K562 (cell line): ENCODE results near the gene AGRN. TPM values are rescaled to one million over a fixed set of nuclear protein-coding genes. Genes with fewer than 3 reads are reported as not detected.
A peak's percentile ranks its signal among the peaks of the same experiment; 100 is the strongest.

Source experiments
- CBX5 ChIP-seq: IDR thresholded peaks from 2 replicates; pipeline ENCODE4 v1.6.1; 2014; ENCODE audit warnings: low read depth, borderline replicate concordance
- CREM ChIP-seq: IDR thresholded peaks from 2 replicates; pipeline ENCODE4 v1.6.1; 2014; ENCODE audit warnings: antibody characterized with exemption, low read depth
- HOMEZ ChIP-seq: fragments of 250-450 bp; sonication (Bioruptor Pico); IDR thresholded peaks from 2 replicates; pipeline ENCODE4 v1.4.0; 2020; ENCODE audit warnings: mild to moderate bottlenecking, moderate library complexity
- MTF1 ChIP-seq: fragments of 250-450 bp; sonication (Bioruptor Pico); IDR thresholded peaks from 2 replicates; pipeline ENCODE4 v1.9.0; 2021; ENCODE audit warnings: moderate library complexity, mild to moderate bottlenecking, inconsistent platforms, borderline replicate concordance
- PHF20 ChIP-seq: fragments of 450-650 bp; IDR thresholded peaks from 2 replicates; pipeline ENCODE4 v1.6.1; 2018; ENCODE audit not compliant: partially characterized antibody
- POLR2A ChIP-seq: fragments of 450-650 bp; conservative IDR thresholded peaks from 2 replicates; pipeline ENCODE4 v1.6.1; 2016
- POLR3A ChIP-seq: IDR thresholded peaks from 2 replicates; pipeline ENCODE4 v1.6.1; 2011; ENCODE audit warnings: borderline replicate concordance, mild to moderate bottlenecking, moderate library complexity; ENCODE audit not compliant: insufficient read length, insufficient read depth; ENCODE audit errors: extremely low read depth
- TEAD2 ChIP-seq: fragments of 450-650 bp; IDR thresholded peaks from 2 replicates; pipeline ENCODE4 v1.6.1; 2016; ENCODE audit warnings: missing genetic modification characterization, control low read depth, missing compliant biosample characterization
- ZFX ChIP-seq: sonication (generic); formaldehyde crosslinking; IDR thresholded peaks from 2 replicates; pipeline ENCODE4 v1.8.0; 2022; ENCODE audit warnings: mild to moderate bottlenecking, missing genetic modification reagents, moderate library complexity
- ZNF12 ChIP-seq: sonication (generic); formaldehyde crosslinking; IDR thresholded peaks from 2 replicates; pipeline ENCODE4 v1.4.0; 2020; ENCODE audit warnings: mild to moderate bottlenecking, missing genetic modification reagents
- ZNF274 ChIP-seq: IDR thresholded peaks from 2 replicates; pipeline ENCODE4 v1.6.1; 2011; ENCODE audit warnings: low read depth, mild to moderate bottlenecking, low read length, moderate library complexity, borderline replicate concordance
- ZNF311 ChIP-seq: fragments of 250-450 bp; sonication (Bioruptor Pico); IDR thresholded peaks from 2 replicates; pipeline ENCODE4 v1.4.0; 2020; ENCODE audit warnings: mild to moderate bottlenecking, moderate library complexity
- ZNF316 ChIP-seq: fragments of 450-650 bp; IDR thresholded peaks from 2 replicates; pipeline ENCODE4 v1.6.1; 2016
- ZNF407 ChIP-seq: fragments of 450-650 bp; IDR thresholded peaks from 2 replicates; pipeline ENCODE4 v1.6.1; 2016; ENCODE audit warnings: low read depth
- ZNF592 ChIP-seq: fragments of 450-650 bp; IDR thresholded peaks from 2 replicates; pipeline ENCODE4 v1.6.1; 2017; ENCODE audit warnings: antibody characterized with exemption, mild to moderate bottlenecking
- polyA plus RNA-seq, 8 experiments: library from polyadenylated mRNA; depleted of rRNA in 4 of 8; stranded (reverse) in 5 of 8; unstranded in 3 of 8; fragments of >200 nt; fragmentation: Nextera tagmentation in 2 of 8; fragmentation: Illumina TruSeq in 1 of 8; extraction: Ambion mirVana in 2 of 8; extraction: Trizol in 1 of 8; gene quantifications; 2 replicates each; pipeline versions ENCODE4 v1.2.1 to v1.2.3, GENCODE V29; 2011 to 2014; ENCODE audit warnings: inconsistent platforms in 1 of 8, missing spikeins in 1 of 8
- total RNA-seq, 7 experiments: library from RNA; depleted of rRNA in 6 of 7; stranded (reverse); fragments of >200 nt in 6 of 7; fragmentation: Illumina TruSeq in 2 of 7; extraction: Trizol in 2 of 7; gene quantifications; 2 replicates each; pipeline versions ENCODE4 v1.2.1 to v1.2.3, GENCODE V29; 2011 to 2021; ENCODE audit warnings: low replicate concordance in 1 of 7

AGRN gene
- total and polyA plus RNA-seq, 9 of the 15 experiments (the other 6 are each of a cell fraction or from before 2014, with no cell fraction given): 0.04 to 111 (median 18.1) TPM

- TF ChIP-seq ZNF592 (no peak), ZNF407 (no peak), ZNF311 (no peak), POLR3A (no peak), ZNF316 (no peak), HOMEZ (CRISPR knock-in tag) (no peak), CREM (no peak), CBX5 (no peak), ZNF12 (no peak), PHF20 (peak; percentile 31), MTF1 (no peak), ZFX (CRISPR knock-in tag) (no peak; the same call in 1 of the 2 replicates), POLR2A (no peak; the same call in 1 of the 2 replicates), ZNF274 (no peak), TEAD2 (tag) (no peak)
Observed at GRCh38 chr1:1059494-1060280, 39.8 kb downstream of the AGRN start (continued).
